GM18508 (cell line): ENCODE data around the gene WDR37.
"Not testable (repeated sequence)": the region's sequence is repeated elsewhere in the genome, so short reads cannot be mapped to it uniquely, and the experiment has no call there.

Experiments used
- ATAC-seq: cut with Tn5 transposase; IDR thresholded peaks from one replicate; pipeline ENCODE4 v1.9.1; 2021; ENCODE audit warnings: moderate number of reproducible peaks; ENCODE audit not compliant: insufficient read depth, unreplicated experiment

WDR37 gene

GRCh38 chr10:1056326-1057105 lies at the start of gene WDR37:
Gene WDR37, plus strand, starts transcription at chr10:1056385. Its CDS starts 15,771 bp downstream, at chr10:1072156.
- ATAC-seq: peak; percentile 49

DNA sequence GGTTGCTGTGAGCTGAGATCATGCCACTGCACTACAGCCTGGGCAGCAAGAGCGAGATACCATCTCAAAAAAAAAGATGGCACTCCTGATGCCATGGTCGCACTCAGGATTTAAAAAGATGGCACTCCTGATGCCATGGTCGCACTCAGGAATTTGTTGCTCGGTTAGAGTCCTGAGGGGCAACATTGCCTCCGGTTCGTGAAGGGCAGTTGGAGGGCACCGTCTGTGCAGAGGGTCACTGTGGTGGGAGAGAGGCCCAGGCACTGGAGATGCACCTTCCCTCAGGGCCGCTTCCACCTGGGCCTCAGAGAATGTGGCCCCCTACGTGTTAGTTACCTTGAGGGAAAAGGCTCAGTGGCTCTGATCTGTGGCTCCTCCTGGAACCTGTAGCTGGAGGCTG lies 49.6 kb upstream of the WDR37 start:
- ATAC-seq: no peak

- ATAC-seq: no peak
Observed at GRCh38 chr10:1007583-1007982, 48.6 kb upstream of the WDR37 start.

DNA sequence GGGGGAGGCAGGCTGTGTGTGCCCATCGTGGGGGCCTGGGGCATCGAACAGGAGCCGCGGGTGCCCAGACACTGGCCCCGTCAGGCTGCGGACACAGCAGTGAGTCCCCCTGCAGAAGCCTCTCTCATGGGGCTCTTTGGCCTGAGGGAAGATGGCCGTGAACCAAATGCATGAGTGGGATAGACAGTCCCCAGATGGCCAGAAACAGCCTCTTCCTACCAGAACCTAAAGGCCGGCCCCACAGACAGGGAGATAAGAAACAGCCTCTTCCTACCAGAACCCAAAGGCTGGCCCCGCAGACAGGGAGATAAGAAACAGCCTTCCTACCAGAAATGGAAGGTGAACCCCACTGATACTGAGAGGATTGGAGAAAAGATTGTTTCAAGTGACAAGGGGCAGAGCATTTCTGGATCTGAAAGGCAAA lies 47.1 kb upstream of the WDR37 start:
- ATAC-seq: no peak

DNA sequence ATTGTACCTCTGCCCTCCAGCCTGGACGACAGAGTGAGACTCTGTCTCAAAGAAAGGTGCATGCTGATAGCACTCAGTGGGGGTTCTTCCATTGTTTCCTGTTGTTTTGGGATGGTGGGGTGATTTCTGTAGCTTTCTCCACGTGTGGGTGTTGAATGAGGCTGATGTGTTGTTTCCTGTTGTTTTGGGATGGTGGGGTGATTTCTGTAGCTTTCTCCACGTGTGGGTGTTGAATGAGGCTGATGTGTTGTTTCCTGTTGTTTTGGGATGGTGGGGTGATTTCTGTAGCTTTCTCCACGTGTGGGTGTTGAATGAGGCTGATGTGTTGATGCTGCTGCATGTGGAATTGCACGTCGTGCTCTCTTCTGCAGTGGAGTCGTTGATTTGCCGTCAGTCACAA lies 46.2 kb upstream of the WDR37 start:
- not testable (repeated sequence) for ATAC-seq

- ATAC-seq: no peak
Observed at GRCh38 chr10:1010703-1011102, 45.5 kb upstream of the WDR37 start.

DNA sequence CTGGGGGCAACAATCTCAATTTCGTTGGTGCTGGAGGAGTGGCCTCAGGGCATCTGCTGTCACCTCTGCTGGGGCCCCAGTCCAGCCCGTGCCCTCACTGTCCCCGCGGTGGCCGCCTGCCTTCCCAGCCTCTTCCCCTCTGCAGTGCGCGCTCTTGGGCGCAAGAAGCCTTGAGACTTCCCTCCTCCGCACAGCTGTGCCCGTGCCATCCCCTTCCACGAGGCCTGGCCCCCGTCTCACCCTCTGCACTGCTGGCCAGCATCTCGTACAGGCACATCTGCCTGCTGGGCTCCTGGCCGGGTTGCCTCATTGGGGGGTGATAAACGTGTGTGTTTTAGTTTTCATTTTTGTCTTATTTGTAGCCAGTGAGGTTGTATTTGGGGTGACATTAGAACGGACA lies 44.5 kb upstream of the WDR37 start:
- ATAC-seq: no peak

GRCh38 chr10:1015688-1016087 lies 40.5 kb upstream of the WDR37 start:
- no peak for ATAC-seq

- ATAC-seq: no peak
Observed at GRCh38 chr10:1019362-1019761, 36.8 kb upstream of the WDR37 start.

- no peak for ATAC-seq
Observed at GRCh38 chr10:1020460-1020859, 35.7 kb upstream of the WDR37 start.

- ATAC-seq: no peak
Observed at GRCh38 chr10:1020958-1021357, 35.2 kb upstream of the WDR37 start.

- no peak for ATAC-seq
Observed at GRCh38 chr10:1022413-1022812, 33.8 kb upstream of the WDR37 start.

- no peak for ATAC-seq
Observed at GRCh38 chr10:1024103-1024502, 32.1 kb upstream of the WDR37 start.

- ATAC-seq: no peak
Observed at GRCh38 chr10:1025683-1026082, 30.5 kb upstream of the WDR37 start, which contains the start of gene IDI2. Gene IDI2, minus strand, starts transcription at chr10:1025859. Its CDS starts 1,136 bp downstream, at chr10:1024723.

DNA sequence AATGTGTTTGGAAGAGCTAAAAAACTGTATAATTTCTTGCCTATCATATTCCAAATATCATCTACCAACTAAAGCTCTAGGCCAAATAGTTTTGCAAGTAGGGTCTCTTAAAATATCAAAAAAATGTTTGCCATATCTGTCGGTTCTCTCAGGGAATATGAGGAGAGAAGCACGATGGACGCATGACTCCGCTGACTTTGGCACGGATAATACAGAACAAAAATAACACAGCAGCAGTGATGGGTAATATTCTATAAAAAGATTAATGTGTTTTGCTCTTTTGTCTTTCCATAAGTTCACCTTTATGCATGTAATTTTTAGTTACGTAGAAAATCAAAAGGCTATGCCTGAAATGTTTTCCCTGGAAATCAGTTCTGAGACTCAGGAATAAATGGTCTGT lies 29.6 kb upstream of the WDR37 start:
- no peak for ATAC-seq

- no peak for ATAC-seq
Observed at GRCh38 chr10:1029838-1030237, 26.3 kb upstream of the WDR37 start.

DNA sequence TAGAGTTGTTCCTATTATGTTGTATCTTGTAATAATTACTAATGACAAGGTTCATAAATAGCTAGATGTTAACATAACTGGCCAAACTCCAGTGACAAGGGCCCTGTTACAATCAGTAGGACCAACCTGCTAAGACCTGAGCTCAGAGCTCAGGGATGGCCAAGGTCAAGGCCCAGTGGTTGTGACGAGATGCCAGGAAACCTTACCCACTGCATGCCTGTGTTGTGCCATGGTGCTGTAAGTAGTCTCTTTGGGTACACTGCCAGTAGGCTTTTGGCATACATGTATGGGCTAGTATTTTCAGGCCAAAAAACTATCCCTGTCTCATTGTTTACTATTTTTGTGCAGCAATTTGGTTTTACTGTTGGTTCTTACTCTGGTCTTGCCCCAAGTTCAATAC lies 22.6 kb upstream of the WDR37 start:
- ATAC-seq: no peak

- ATAC-seq: no peak
Observed at GRCh38 chr10:1034758-1035157, 21.4 kb upstream of the WDR37 start.

- no peak for ATAC-seq
Observed at GRCh38 chr10:1035201-1035600, 21.0 kb upstream of the WDR37 start.

- peak; percentile 67 for ATAC-seq
Observed at GRCh38 chr10:1036341-1036791, 19.8 kb upstream of the WDR37 start.

- no peak for ATAC-seq
Observed at GRCh38 chr10:1037098-1037497, 19.1 kb upstream of the WDR37 start.

- not testable (repeated sequence) for ATAC-seq
Observed at GRCh38 chr10:1038769-1039168, 17.4 kb upstream of the WDR37 start.
